IPS-NIHi7 (cell line): ENCODE results near the gene ACP6.
"Not testable (repeated sequence)": the region's sequence is repeated elsewhere in the genome, so short reads cannot be mapped to it uniquely, and the experiment has no call there.

Experiments
- DNase-seq: peaks from one replicate; pipeline ENCODE4 v3.0.0; 2012; ENCODE audit warnings: mixed read lengths; ENCODE audit errors: extremely low spot score

ACP6 gene

DNA sequence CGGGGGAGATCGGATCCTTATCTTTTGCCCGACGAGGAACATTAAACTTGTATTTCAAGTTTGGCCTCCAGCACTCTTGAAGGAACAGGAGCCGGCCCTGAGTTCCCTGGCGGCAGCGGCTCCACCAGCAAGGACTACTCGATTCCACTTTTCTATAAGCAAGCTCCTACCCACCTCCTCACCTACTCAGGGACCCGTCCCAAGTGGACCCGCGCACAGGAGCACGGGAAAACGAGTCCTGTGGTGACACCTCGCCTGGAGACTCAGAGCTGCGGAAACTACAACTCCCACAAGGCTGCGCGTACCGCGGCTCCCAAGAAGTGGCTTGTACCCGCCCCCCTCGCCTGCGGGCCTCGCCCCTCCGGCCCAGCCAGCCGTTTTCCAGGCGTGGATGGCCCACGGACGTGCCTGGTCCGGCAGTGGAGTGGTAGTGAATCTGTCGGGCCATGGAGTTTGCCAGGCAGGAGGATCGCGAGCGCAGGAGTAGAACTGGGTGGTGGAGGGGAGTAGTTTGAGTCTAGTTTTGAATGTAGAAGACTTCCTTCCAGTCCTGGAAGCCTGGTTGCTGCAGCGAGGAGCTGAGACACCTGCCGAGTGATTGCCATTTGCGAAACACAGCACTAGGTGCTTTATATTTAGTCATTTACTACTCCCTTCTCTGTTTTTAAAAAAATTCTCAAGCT lies at the start of gene ACP6:
TSS of gene ACP6 (minus strand) at position 206 of the 683 bp plus-strand sequence. CDS start 476 bp downstream, outside the sequence.
- peak; percentile 96 for DNase-seq

DNA sequence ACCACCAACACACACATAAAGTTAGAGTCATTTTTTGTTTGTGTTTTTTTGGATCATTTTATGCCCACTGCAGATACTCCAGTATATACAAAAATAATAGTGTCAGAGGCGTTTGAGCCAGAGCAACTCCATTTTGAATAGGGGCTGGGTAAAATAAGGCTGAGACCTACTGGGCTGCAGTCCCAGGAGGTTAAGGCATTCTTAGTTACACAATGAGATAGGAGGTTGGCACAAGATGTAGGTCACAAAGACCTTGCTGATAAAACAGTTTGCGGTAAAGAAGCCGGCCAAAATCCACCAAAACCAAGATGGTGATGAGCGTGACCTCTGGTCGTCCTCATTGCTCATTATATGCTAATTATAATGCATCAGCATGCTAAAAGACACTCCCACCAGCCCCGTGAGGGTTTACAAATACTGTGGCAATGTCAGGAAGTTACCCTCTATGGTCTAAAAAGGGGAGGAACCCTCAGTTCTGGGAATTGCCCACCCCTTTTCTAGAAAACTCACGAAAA lies 49.4 kb upstream of the ACP6 start:
- no peak for DNase-seq

DNA sequence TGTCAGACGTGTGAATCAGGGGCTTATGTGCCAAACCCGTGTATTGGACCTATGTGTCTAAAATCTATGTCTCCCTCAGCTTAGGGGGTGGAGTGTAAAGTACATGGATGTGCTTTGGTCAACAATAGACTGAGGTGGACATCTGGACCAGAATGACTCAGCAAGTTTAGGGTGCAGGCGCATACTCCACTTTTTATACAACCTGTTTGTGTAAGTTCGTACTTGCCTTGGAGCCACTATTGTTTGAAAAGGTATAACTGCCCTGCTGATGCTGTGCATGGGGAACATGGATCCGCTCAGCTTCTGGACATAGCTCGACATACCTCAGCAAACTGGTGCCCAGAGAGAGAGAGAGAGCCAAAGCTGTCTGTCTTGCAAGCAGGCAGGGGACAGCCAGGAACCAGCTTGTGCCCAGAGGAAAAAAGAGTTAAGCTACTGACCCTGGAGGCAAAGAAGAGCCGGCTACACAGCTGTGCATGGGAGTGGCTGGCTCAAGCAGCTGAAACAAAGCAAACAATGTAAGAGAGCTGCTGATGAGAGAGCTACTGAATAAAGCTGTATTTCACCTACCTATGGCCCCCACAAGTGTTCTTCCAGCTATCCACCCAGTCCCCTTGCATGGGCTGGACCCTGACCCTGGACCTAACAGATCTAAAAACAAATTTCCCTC lies 48.8 kb upstream of the ACP6 start:
- no peak for DNase-seq

DNA sequence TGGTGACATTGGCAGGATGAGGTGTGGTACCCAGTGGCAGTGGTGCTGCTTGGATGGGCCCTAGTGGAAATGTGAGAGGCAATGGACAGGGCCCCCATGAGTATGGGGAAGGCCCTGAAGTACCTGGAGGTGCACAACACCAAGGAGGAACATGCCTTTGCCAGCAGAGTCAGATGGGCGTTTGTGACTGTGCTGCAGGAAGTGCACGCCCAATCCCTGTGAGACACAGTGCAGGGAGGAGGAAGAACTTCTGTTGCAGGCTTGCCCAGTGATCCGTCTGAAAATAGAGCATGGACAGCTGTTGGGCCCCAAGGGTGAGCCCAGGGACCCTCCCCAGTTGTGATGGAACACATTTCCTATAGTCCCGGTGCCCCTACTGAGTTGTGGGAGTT lies 47.4 kb upstream of the ACP6 start:
- no peak for DNase-seq

DNA sequence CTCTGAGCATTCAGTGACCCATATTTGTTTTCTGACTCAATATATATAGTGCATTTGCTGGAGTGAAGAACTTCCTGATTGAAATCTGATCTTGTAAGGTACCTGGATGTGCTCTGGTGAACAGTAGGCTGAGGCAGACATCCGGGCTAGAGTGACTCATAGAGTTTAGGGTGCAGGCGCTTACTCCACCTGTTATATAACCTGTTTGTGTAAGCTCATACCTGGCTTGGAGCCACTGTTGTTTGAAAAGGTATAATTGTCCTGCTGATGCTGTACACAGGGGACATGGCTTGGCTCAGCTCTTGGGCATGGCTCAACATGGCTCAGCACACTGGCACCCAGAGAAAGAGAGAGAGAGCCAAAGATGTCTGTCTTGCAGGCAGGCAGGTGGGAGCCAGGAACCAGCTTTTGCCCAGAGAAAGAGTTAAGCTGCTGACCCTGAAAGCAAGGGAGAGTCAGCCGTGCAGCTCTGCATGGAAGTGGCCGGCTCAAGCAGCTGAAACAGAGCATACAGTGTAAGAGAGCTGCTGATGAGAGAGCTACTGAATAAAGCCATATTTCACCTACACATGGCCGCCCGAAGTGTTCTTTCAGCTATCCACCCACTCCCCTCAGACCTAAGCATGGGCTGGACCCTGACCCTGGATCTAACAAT lies 46.9 kb upstream of the ACP6 start:
- no peak for DNase-seq

DNA sequence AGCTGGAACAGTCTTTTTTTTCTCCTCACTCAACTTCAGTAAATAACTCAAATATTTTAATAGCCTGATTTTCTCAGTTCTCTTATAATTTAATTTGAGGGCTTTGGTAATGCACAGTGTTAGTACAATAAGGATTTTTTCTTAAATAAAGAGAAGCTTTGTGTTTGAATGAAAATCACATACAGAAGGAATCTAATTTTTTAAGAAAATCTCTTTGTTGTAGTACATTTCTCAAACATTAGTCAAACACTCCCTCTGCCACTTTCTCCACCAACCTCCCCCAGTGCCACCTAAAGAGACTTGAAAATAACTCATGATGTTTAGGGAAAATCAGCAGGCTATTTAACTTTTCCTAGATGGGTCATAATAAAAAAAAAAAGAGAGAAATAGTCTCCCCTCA lies 42.3 kb upstream of the ACP6 start:
- DNase-seq: no peak

DNA sequence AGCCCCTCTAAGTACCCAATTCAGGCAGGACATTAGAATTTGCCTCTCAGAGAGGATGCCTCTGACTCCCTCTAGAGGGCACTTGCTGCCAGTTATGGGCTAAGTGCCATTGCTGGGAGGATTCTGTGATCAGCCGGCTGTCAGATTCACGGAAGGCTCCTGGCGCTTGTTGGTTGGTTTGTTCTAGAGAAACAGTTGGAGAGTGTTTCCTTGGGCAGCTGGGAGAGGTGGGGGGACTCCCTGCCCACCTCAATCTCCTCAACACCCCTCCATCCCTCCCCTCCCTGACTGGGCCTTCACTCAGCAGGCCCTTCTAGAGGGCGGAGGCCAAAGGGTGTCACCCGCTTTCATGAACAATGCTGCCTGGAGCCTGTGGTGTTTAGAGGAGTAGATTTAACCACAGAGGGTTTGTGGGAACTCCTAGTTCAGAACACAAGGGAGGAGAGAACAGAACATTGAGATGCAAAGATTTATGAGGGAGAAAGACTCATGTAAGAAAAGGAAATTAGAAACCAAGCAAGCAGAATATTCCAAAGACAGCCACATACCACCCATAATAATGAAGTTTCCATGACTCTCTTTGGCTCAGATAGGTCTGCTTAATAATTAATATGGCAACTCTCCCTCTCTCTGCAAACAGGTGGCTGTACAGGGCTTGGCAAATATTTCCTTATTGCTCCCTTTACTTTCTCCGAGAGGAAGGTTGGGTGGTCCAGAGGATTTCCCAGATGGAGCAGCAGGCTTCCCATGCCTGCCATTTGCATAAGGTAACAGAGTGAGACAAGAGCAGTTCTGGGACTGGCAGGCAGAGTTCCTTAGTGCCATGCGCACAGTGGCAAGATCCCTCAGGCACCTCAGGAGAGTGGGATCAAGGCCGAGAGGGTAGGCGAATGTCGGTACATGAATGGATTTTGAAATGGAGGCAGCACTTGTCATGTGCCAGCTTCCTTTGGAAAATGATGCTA lies 30.0 kb upstream of the ACP6 start:
- peak; percentile 89 for DNase-seq

DNA sequence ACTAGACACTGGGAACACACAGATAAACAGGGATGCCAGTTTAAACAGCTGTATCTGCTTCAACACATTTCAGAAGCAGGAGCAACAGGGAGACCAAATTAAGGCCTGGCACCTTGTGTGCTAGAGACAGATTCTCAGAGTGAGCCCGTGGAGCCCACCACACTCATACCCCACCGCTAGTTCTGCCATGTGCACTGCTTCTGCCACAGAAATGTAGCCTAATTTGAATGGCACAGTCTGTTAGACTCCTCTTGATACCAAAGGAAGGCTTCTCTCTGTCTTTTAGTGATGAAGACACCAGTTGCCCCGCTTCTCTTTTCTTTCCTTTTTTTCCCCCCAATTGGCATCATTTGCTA lies 29.3 kb upstream of the ACP6 start:
- no peak for DNase-seq

DNA sequence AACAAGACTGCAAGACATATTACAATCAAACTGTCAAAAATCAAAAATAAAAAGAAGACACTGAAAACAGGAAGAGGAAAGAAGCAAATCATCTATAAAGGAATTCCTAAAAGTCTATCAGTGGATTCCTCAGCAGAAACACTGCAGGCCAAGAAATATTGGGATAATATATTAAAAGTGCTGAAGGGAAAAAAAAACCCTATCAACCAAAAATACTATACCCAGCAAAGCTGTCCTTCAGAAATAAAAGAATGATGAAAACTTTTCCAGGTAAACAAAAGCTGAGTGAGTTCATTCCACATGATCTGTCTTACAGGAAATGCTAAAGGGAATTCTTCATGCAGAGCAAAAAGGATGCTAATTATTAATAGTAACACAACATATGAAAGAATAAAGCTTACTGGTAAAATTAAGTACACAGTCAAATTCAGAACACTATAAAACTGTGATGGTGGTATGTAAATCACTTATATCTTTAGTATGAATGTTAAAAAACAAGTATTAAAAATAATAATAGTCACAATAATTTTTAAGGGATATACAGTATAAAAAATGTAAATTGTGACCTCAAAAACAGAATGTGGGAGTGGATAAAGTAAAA lies 12.9 kb upstream of the ACP6 start:
- DNase-seq: no peak

DNA sequence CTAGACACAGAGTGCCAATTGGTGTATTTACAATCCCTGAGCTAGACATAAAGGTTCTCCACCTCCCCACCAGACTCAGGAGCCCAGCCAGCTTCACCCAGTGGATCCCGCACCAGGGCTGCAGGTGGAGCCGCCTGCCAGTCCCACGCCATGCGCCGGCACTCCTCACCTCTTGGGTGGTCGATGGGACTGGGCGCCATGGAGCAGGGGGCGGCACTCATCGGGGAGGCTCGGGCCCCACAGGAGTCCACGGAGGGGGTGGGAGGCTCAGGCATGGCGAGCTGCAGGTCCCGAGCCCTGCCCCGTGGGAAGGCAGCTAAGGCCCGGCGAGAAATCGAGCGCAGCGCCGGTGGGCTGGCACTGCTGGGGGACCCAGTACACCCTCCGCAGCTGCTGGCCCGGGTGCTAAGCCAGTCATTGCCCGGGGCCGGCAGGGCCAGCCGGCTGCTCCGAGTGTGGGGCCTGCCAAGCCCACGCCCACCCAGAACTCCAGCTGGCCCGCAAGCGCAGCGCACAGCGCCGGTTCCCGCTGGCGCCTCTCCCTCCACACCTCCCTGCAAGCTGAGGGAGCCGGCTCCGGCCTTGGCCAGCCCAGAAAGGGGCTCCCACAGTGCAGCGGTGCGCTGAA lies 10.4 kb upstream of the ACP6 start:
- DNase-seq: not testable (repeated sequence)

DNA sequence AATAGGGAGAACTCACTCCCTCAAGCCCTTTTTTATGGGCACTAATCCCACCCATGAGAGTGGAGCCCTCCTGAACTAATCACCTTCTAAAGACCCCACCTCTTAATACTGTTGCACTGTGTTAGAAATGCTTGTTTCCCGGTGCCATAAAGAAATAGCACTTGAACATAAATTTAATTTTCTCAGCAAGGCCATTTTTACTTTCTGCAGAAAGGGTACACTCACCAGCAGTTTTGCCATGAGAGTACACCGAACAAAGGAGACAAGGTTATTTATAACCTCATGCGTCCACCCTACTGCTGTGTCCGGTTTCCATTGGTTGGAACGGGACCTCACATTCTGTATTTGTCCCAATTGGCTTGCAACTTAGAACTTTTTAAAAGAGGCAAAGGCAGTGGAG lies 7.4 kb upstream of the ACP6 start:
- not testable (repeated sequence) for DNase-seq

DNA sequence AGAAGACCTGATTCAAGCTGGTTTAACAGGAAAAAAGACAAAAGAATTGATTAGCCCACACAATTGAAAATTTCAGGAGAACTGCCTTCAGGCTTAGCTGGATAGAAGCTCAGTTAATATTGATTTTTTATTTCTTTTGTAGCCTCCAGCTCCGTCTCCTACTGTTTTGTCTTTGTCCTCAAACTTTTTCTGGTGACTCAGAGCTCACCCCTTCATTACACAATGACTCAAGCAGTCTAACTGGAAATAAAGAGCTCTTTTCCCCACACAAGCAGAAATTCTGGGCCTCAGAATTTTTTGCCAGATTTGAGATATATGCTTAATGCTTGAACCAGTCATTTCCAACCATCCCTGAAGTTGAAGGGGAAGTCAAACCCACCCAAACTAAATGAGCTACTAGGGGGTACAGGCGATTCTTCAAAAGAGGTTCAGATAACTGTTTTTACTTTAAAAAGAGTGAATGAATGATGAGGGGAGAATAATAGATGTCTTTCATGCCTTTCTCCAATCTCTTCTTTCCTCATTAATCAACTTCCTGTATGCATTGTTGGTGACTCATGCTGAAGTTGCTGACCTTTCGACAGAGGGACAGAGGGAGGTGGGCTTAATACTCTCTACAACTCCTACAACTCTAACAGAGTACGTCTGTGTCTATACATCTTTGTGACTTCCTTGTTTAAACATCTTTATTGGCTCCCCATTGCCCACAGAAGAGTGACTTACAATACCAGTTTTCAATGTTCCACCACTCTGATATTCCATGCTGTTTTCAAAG lies 6.2 kb upstream of the ACP6 start:
- no peak for DNase-seq

DNA sequence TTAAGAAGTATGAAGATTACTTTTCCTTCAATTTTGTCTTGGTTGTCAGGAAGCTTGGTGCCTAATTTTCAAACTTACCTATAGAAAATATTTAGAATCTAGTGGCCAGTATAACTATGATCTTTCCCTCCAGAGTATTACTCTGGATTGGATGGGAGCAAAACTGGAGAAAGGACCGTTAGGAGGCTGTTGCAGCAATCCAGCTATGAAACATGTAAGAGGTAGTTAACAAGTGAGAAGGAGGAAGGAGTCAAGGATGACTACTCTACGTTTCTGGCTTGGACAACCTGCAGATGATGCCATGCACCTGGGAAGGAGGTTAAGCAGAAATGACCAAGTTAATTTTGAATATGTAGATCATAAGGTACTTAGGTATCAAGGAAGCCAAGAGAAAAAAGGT lies 3.5 kb upstream of the ACP6 start:
- no peak for DNase-seq

DNA sequence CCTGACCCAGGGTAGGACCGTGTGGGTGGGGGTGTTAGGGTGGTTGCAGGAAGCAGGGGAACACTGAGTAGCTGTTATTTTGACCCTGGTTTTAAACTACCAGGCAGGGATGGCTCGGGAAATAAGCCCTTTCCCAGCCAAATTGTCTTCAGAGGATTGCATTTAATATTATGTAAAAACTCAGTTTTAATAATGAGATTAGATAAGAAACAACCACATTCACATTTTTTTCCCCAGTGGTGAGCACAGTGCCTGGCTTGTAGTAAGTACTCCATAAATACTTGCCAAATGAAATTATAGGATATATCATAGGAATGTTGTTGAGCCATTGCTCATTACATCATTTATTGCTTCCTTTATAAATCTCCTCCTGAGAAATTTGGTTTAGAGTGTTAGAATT lies 3.1 kb upstream of the ACP6 start:
- DNase-seq: no peak

DNA sequence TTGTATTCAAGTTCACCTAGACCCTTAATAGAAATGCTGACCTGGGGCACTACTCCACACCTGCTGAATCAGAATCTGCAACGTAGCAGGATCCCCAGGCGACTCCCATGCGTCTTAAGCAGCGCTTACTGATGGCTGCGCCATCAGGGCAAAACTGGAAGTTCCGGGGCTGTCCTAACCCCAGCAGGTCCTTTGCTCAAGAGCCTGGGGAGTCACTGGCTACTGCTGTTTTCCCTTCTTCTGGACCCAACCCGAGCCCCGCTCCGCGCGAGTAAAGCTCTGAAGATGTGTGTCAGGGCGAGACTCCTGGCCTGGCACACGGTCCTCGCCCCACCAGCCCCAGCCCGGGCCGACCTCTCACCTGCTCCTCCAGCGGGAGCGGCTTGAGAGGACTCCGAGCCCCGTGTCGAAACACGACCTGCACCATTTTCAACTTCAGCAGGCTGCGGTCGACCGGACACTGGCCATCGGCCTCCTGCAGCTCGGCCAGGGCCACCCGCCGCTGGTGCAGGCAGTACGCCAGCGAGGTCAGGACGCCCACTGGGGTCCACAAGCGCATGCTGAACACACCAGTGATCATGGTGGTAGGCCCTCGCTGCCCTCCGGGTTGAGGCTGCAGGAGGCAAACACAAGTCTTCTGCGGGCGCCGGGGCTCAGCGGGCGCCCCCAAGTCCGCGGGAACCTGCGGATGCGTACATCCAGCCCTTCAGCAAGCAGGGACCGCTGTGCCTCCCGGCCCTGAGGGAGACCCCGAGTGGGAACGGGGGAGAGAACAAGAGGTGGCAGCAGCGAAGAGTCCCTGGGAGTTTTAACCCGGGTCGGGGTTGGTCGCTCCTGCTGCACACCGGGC lies 630 bp downstream of the ACP6 start:
- DNase-seq: peak; percentile 58

DNA sequence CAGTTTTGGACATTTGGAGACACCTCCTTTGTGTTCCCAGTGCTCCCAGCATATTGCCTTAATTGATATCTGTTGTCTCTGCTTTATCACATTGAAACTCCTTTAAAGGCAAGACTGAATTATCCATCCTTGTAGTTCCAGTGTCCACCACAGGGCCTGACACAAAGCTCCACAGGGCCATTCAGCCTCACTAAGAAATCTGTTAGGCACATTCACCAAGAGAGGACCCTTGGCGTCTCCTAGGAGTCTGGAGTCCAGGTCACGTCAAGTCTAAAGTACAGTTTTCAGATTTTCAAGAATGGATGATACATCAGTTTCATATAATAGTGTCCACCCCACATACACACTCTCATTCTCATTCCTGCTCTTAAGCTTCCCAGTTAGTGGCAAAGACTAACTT lies 4.8 kb downstream of the ACP6 start:
- peak; percentile 31 for DNase-seq

DNA sequence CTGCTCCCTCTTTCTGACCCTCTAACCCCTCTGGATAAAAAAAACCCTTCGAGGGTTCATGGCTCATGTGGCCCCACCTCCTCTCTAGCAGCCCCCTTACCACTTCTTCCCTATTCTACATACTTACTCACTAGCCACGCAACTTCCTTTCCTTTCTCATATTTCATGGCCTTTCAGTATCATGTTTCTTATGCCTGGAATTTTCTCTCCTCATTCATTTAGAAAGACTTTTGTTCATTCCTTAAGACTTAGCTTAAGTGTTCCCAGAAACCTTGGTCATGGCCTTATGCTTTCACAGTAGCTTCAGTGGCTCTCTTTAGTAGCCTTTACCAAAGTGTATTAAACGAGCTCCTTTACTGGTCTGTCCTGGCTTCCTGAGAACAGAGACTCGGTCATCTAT lies 6.1 kb downstream of the ACP6 start:
- peak; percentile 2 for DNase-seq

DNA sequence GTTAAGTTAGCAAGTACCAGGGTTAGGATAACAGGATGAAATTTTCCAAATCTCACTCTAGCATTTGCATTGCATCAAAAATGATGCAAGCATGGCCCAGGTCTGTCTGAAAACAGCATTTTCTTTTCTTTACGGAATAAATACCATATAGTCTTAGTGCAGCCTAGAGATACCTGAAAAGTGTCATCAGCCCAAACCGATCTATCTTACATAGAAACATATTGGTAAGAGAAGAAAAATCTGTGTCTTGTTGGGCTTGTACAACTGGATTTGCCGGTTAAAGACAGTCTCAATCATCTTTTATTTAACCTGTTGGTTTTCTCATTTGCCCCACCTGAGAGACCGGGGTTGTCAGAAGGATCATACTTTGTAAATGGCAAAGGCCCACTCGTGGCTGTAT lies 15.8 kb downstream of the ACP6 start:
- DNase-seq: no peak

DNA sequence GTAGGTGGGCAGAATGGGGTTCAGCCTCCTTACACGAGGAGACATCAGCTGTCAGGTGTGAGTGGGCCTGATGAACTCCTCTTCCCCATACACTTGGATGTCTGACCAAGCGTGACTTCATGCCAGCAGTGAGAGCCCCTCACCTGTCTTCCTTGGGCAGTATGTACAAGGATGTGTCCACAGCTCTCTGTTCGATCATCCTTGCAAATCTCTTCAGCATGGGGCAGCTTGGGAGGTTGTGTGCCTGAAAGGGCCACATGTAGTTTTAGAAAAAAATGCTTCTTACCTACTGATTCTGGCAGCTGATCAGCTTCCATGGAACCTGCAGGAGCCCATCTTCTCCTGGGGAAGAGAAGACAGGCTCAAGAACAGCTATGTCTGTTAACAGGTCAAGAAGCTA lies 18.0 kb downstream of the ACP6 start:
- no peak for DNase-seq
